K562 (cell line): ENCODE measurements around the gene LZTR1. TPM values are rescaled to one million over a fixed set of nuclear protein-coding genes. Genes with fewer than 3 reads are reported as not detected.

Experiments
- BRD4 ChIP-seq: fragments of 200-600 bp; sonication (generic); IDR thresholded peaks from 2 replicates; pipeline ENCODE4 v1.6.1; 2017; ENCODE audit warnings: inconsistent platforms
- CREB1 ChIP-seq, 2 experiments: sonication (generic) in 1 of 2; formaldehyde crosslinking in 1 of 2; IDR thresholded peaks; 2 replicates each; pipeline versions ENCODE4 v1.6.1 to v1.8.0; 2012 to 2022; ENCODE audit warnings: inconsistent platforms in 1 of 2, mild to moderate bottlenecking in 1 of 2, missing genetic modification reagents in 1 of 2, moderate library complexity in 1 of 2
- DMBX1 ChIP-seq: fragments of 250-450 bp; sonication (Bioruptor Pico); IDR thresholded peaks from 2 replicates; pipeline ENCODE4 v1.8.0; 2022; ENCODE audit warnings: inconsistent platforms, mild to moderate bottlenecking, moderate library complexity, borderline replicate concordance
- ETV1 ChIP-seq: fragments of 450-650 bp; conservative IDR thresholded peaks from 2 replicates; pipeline ENCODE4 v1.6.1; 2016; ENCODE audit warnings: missing genetic modification characterization, control low read depth, low read depth, missing compliant biosample characterization
- GTF2E2 ChIP-seq: fragments of 200-800 bp; sonication (Bioruptor generic); IDR thresholded peaks from 2 replicates; pipeline ENCODE4 v1.6.1; 2016; ENCODE audit warnings: missing genetic modification characterization, missing compliant biosample characterization
- POLR2B ChIP-seq: fragments of 450-650 bp; IDR thresholded peaks from 2 replicates; pipeline ENCODE4 v1.6.1; 2018; ENCODE audit warnings: low read depth; ENCODE audit not compliant: partially characterized antibody
- SMAD4 ChIP-seq: fragments of 250-450 bp; sonication (Bioruptor Pico); conservative IDR thresholded peaks from 2 replicates; pipeline ENCODE4 v1.8.0; 2021; ENCODE audit warnings: inconsistent platforms, mild to moderate bottlenecking, moderate library complexity
- SP2 ChIP-seq: IDR thresholded peaks from 2 replicates; pipeline ENCODE4 v1.6.1; 2011; ENCODE audit warnings: mild to moderate bottlenecking, low read depth, low read length, moderate library complexity; ENCODE audit not compliant: poor library complexity, severe bottlenecking; ENCODE audit errors: extremely low read depth
- SRF ChIP-seq, 2 experiments: fragments of 250-450, 450-650 bp in 1 of 2; sonication (Bioruptor Pico) in 1 of 2; sonication (generic) in 1 of 2; formaldehyde crosslinking; IDR thresholded peaks; 2 replicates each; pipeline versions ENCODE4 v1.5.0 to v1.5.1; 2020 to 2022; ENCODE audit warnings: mild to moderate bottlenecking in 1 of 2, missing genetic modification reagents in 1 of 2
- STAT5B ChIP-seq: fragments of 250-450 bp; sonication (Bioruptor Pico); IDR thresholded peaks from 2 replicates; pipeline ENCODE4 v1.8.0; 2021; ENCODE audit warnings: mild to moderate bottlenecking, inconsistent platforms
- TBP ChIP-seq: optimal IDR thresholded peaks from 2 replicates; pipeline ENCODE3; 2011; ENCODE audit warnings: low read depth, low read length, improper control_type of control experiment
- TEAD1 ChIP-seq, 2 experiments: fragments of 450-650 bp in 1 of 2; sonication (generic) in 1 of 2; formaldehyde crosslinking; IDR thresholded peaks; 2 replicates each; pipeline versions ENCODE4 v1.4.0 to v1.8.0; 2020 to 2022; ENCODE audit warnings: mild to moderate bottlenecking in 2 of 2, missing genetic modification reagents in 1 of 2
- YY1 ChIP-seq, 3 experiments: IDR thresholded peaks; 2 replicates each; pipeline ENCODE4 v1.6.1; 2011; ENCODE audit warnings: low read length in 2 of 3, mild to moderate bottlenecking in 2 of 3, moderate library complexity in 2 of 3, borderline replicate concordance in 1 of 3, control low read depth in 1 of 3, low read depth in 1 of 3; ENCODE audit not compliant: insufficient read depth in 3 of 3, insufficient replicate concordance in 2 of 3, control insufficient read depth in 1 of 3, insufficient read length in 1 of 3; ENCODE audit errors: extremely low read depth in 1 of 3
- ZNF133 ChIP-seq: fragments of 250-450 bp; sonication (Bioruptor Pico); IDR thresholded peaks from 2 replicates; pipeline ENCODE4 v1.4.0; 2020; ENCODE audit warnings: mild to moderate bottlenecking
- ZNF324 ChIP-seq: fragments of 250-450 bp; sonication (Bioruptor Pico); IDR thresholded peaks from 2 replicates; pipeline ENCODE4 v1.4.0; 2020; ENCODE audit warnings: mild to moderate bottlenecking
- ZNF668 ChIP-seq: fragments of 250-450 bp; sonication (Bioruptor Pico); IDR thresholded peaks from 2 replicates; pipeline ENCODE4 v1.8.0; 2022; ENCODE audit warnings: mild to moderate bottlenecking, inconsistent platforms
- ZNF77 ChIP-seq: fragments of 250-450 bp; sonication (Bioruptor Pico); IDR thresholded peaks from 2 replicates; pipeline ENCODE4 v1.5.0; 2020
- polyA plus RNA-seq, 8 experiments: library from polyadenylated mRNA; depleted of rRNA in 4 of 8; stranded (reverse) in 5 of 8; unstranded in 3 of 8; fragments of >200 nt; fragmentation: Nextera tagmentation in 2 of 8; fragmentation: Illumina TruSeq in 1 of 8; extraction: Ambion mirVana in 2 of 8; extraction: Trizol in 1 of 8; gene quantifications; 2 replicates each; pipeline versions ENCODE4 v1.2.1 to v1.2.3, GENCODE V29; 2011 to 2014; ENCODE audit warnings: inconsistent platforms in 1 of 8, missing spikeins in 1 of 8
- total RNA-seq, 7 experiments: library from RNA; depleted of rRNA in 6 of 7; stranded (reverse); fragments of >200 nt in 6 of 7; fragmentation: Illumina TruSeq in 2 of 7; extraction: Trizol in 2 of 7; gene quantifications; 2 replicates each; pipeline versions ENCODE4 v1.2.1 to v1.2.3, GENCODE V29; 2011 to 2021; ENCODE audit warnings: low replicate concordance in 1 of 7
- TF ChIP-seq, protein P1 (sequence below): fragments of 450-650 bp; IDR thresholded peaks from 2 replicates; pipeline ENCODE4 v1.6.1; 2016
- TF ChIP-seq, protein P2 (sequence below): sonication (generic); formaldehyde crosslinking; IDR thresholded peaks from 2 replicates; pipeline ENCODE4 v1.9.0; 2022; ENCODE audit warnings: mild to moderate bottlenecking, missing genetic modification reagents
- TF ChIP-seq, protein P3 (sequence below): conservative IDR thresholded peaks from 2 replicates; pipeline ENCODE4 v1.6.1; 2011; ENCODE audit warnings: low read depth, mild to moderate bottlenecking, low read length; ENCODE audit not compliant: control insufficient read depth
- TF ChIP-seq, protein P4 (sequence below): sonication (generic); formaldehyde crosslinking; IDR thresholded peaks from 2 replicates; pipeline ENCODE4 v1.8.0; 2022; ENCODE audit warnings: mild to moderate bottlenecking, low read depth, missing genetic modification reagents

Gene LZTR1
- total and polyA plus RNA-seq, 9 of the 15 experiments (the other 6 are each of a cell fraction or from before 2014, with no cell fraction given), result 2.2 to 135 (median 63.0) TPM

DNA sequence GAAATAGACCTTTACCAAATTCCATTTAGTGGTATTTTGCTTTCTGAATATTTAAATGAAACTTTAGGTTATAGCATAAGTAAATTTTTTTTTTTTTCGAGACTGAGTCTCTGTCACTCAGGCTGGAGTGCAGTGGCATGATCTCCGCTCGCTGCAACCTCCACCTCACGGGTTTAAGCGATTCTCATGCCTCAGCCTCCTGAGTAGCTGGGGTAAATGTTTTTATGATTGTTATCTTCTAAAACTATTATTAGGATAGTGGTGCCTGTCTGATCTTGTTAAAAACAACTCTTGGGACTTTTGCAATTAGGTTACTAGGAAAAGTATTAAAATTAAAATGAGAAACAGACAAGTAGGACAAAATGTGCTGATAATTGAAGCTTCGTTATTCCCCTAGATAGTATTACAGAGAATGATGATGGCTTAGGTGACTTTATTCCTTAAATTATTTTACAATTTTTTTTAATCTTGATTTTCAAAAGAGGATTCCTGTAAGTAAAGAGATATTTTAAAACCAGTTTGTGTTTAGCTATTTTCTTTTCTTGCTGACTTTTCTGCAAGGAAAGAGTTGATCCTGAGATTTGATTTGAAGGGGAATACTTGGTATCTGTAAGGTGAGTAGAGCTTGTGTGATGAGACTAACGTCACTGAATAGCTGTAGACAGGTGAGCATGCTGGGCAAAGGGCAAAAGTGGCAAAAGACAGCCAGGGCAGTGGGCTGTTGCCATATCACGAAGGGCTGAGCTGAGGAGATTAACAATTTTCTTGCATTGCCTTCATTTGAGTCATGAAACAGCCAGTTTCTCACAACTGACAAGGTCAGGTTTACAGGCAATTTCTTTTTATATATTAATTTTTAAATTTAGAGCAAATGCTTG lies 44.1 kb upstream of the LZTR1 start (continued):
- TF ChIP-seq ETV1 (tag) (no peak), ZNF324 (CRISPR knock-in tag) (peak; percentile 19; the same call in 1 of the 2 replicates), POLR2B (no peak), GTF2E2 (no peak), SP2 (no peak), TEAD1 (CRISPR knock-in tag; IDR thresholded peaks at IDR 0.05) (0 out of 4 replicates have a peak, but pooled peaks of 1 of the 2 experiments have one; percentile 46), CREB1 (IDR thresholded peaks at IDR 0.05) (no peak), CREB1 (CRISPR knock-in tag; IDR thresholded peaks at IDR 0.05) (no peak), SRF (CRISPR knock-in tag; IDR thresholded peaks at IDR 0.05) (0 out of 4 replicates have a peak, but pooled peaks of 1 of the 2 experiments have one; percentile 18), ZNF668 (no peak), DMBX1 (CRISPR knock-in tag) (peak; percentile 54; the same call in 1 of the 2 replicates), BRD4 (no peak), SMAD4 (CRISPR knock-in tag) (peak; percentile 31; the same call in 1 of the 2 replicates), YY1 (IDR thresholded peaks at IDR 0.05; ENCODE audit: borderline replicate concordance in 1 of 3, control insufficient read depth in 1 of 3, extremely low read depth in 1 of 3, insufficient read depth in 3 of 3, insufficient read length in 1 of 3, insufficient replicate concordance in 2 of 3, low read depth in 1 of 3, low read length in 2 of 3) (no peak), TBP (no peak), ZNF133 (CRISPR knock-in tag) (no peak), STAT5B (CRISPR knock-in tag) (0 out of 2 replicates have a peak, but pooled peaks have one; percentile 20), ZNF77 (0 out of 2 replicates have a peak, but pooled peaks have one; percentile 44)
- TF ChIP-seq, protein P1, sequence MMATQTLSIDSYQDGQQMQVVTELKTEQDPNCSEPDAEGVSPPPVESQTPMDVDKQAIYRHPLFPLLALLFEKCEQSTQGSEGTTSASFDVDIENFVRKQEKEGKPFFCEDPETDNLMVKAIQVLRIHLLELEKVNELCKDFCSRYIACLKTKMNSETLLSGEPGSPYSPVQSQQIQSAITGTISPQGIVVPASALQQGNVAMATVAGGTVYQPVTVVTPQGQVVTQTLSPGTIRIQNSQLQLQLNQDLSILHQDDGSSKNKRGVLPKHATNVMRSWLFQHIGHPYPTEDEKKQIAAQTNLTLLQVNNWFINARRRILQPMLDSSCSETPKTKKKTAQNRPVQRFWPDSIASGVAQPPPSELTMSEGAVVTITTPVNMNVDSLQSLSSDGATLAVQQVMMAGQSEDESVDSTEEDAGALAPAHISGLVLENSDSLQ, result peak; percentile 44; the same call in 1 of the 2 replicates
- TF ChIP-seq, protein P2, sequence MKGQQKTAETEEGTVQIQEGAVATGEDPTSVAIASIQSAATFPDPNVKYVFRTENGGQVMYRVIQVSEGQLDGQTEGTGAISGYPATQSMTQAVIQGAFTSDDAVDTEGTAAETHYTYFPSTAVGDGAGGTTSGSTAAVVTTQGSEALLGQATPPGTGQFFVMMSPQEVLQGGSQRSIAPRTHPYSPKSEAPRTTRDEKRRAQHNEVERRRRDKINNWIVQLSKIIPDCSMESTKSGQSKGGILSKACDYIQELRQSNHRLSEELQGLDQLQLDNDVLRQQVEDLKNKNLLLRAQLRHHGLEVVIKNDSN, result no peak
- TF ChIP-seq, protein P3, sequence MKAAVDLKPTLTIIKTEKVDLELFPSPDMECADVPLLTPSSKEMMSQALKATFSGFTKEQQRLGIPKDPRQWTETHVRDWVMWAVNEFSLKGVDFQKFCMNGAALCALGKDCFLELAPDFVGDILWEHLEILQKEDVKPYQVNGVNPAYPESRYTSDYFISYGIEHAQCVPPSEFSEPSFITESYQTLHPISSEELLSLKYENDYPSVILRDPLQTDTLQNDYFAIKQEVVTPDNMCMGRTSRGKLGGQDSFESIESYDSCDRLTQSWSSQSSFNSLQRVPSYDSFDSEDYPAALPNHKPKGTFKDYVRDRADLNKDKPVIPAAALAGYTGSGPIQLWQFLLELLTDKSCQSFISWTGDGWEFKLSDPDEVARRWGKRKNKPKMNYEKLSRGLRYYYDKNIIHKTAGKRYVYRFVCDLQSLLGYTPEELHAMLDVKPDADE, result no peak
- TF ChIP-seq, protein P4, sequence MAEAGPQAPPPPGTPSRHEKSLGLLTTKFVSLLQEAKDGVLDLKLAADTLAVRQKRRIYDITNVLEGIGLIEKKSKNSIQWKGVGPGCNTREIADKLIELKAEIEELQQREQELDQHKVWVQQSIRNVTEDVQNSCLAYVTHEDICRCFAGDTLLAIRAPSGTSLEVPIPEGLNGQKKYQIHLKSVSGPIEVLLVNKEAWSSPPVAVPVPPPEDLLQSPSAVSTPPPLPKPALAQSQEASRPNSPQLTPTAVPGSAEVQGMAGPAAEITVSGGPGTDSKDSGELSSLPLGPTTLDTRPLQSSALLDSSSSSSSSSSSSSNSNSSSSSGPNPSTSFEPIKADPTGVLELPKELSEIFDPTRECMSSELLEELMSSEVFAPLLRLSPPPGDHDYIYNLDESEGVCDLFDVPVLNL, result no peak
